ENCODE results near the gene SLC23A1.

GRCh38 chr5:139399501-139400121 is 16.5 kb upstream of the SLC23A1 start:
- TF ChIP-seq CTCF (IDR thresholded peaks at IDR 0.05) (no peak), POLR2A (IDR thresholded peaks at IDR 0.05) (no peak)
